Stomach smooth muscle (tissue), 2 donors: ENCODE results near the gene DAPK2.
"Not testable (repeated sequence)": the region's sequence is repeated elsewhere in the genome, so short reads cannot be mapped to it uniquely, and the experiment has no call there.

ENCODE experiments used
- H3K27ac ChIP-seq: one replicate; pipeline ENCODE4 v1.7.0; 2013; ENCODE audit warnings: mild to moderate bottlenecking, low read length, inconsistent platforms
- H3K27me3 ChIP-seq, 2 donors: one replicate each; pipeline ENCODE4 v1.7.0; 2013; ENCODE audit warnings: low read length in 2 of 2; ENCODE audit not compliant: insufficient read depth in 2 of 2, control insufficient read depth in 1 of 2
- H3K36me3 ChIP-seq, 2 donors: one replicate each; pipeline ENCODE4 v1.7.0; 2013; ENCODE audit warnings: low read length in 2 of 2; ENCODE audit not compliant: control insufficient read depth in 2 of 2, insufficient read depth in 2 of 2
- H3K4me1 ChIP-seq: one replicate; pipeline ENCODE4 v1.7.0; 2013; ENCODE audit warnings: low read length; ENCODE audit not compliant: control insufficient read depth, insufficient read depth
- H3K4me3 ChIP-seq, 2 donors: one replicate each; pipeline ENCODE4 v1.7.0; 2013; ENCODE audit warnings: low read length in 2 of 2
- H3K9ac ChIP-seq, 2 donors: one replicate each; pipeline ENCODE4 v1.7.0; 2013; ENCODE audit warnings: low read length in 2 of 2, mild to moderate bottlenecking in 1 of 2
- H3K9me3 ChIP-seq, 2 donors: one replicate each; pipeline ENCODE4 v1.7.0; 2013; ENCODE audit warnings: low read length in 2 of 2; ENCODE audit not compliant: control insufficient read depth in 2 of 2
- donor health status: healthy.
- donor health status: Pancreatic carcinoma.

Gene DAPK2

DNA sequence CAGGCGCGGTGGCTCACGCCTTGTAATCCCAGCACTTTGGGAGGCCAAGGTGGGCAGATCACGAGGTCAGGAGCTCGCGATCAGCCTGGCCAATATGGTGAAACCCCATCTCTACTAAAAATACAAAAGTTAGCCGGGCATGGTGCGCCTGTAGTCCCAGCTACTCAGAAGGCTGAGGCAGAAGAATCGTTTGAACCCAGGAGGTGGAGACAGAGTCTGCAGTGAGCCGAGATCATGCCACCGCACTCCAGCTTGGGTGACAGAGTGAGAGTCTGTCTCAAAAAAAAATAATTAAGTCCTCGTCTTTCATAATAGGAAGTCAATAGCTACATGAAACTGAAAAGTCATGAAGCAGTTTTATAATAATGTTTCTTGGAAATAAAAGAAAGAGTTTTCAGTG lies 7.4 kb upstream of the DAPK2 start:
- not testable (repeated sequence) for H3K9me3 ChIP-seq, H3K27ac ChIP-seq, H3K4me1 ChIP-seq, H3K27me3 ChIP-seq, H3K36me3 ChIP-seq, H3K9ac ChIP-seq, H3K4me3 ChIP-seq

DNA sequence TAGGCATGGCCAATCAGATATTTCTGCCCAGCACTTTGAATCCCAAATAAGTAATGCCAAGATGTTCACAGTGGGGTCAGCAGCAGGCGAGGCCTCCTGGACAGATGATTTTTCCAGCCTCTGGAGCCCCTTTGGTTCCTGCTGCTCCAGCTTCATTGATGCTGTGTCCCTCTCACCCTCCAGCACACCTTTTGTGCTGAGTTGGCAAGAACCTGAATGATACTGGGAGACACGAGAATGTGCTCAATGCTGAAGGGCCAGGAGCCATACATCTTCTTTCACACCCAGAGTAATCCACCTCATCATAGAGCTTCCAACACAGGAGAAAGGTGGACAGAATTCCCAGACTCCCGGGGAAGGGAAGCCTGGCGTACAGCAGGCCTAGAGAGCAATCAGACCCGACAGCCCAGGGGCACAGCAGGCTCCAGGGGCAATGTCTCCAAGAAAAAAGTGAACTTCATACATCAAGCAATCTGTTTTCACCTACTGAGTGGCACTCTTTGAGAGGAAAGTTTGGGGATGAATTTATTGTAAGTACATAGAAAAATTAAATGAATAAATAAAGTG lies 6.7 kb upstream of the DAPK2 start:
- Histone ChIP-seq H3K36me3 (no peaks in the 10 kb centered on the region), H3K27ac (no peak overlapping the region), H3K27me3 (peaks cover 0 to 6% of the 10 kb centered on the region in 2 donors), H3K4me1 (no peaks in the 10 kb centered on the region), H3K9me3 (no peaks in the 10 kb centered on the region), H3K4me3 (no peak overlapping the region), H3K9ac (no peak overlapping the region)

DNA sequence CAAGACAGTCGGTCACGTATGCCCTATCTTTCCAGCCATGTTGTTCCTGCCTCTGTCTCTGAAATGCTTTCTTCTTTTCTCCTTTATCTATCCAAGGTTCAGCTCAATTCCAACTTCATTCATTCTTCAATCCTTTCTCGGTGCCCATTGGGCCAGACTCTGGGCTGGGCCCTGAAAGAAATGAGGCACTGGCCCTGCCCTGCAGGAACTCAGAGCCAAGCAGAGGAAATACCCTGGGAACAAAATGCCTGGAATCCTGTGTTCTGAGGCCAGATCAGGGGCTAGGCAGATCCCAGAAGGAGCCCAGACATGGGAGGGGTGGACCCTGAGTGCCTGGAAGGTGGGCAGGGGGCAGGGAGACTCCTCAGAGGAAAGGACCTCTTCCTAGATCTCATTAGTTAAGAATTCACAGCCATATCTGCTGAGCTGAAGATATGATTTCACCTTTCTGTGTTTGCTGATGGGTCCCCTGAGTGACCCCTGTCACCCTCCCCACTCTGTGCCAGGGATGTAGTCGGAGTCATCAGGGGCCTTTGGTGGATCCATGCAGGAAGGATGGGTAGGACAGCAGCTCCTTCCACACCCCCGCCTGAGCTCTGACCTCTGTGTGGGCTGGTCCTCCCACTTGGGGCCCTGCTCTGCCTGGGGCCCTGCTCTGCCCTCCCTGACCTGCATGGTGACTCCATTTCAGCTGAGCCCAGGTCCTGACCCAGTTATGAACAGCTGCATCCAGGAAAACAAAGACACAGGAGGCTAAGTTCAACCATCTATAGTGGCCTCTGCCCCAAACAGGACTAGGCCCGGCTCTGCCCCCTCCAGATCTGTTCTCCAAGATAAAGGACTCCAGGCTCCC lies 5.3 kb upstream of the DAPK2 start:
- Histone ChIP-seq H3K27ac (no peak overlapping the region), H3K9ac (no peak overlapping the region), H3K27me3 (peaks cover 0 to 6% of the 10 kb centered on the region in 2 donors), H3K36me3 (no peaks in the 10 kb centered on the region), H3K9me3 (no peaks in the 10 kb centered on the region), H3K4me1 (peaks cover 6% of the 10 kb centered on the region), H3K4me3 (no peak overlapping the region)

DNA sequence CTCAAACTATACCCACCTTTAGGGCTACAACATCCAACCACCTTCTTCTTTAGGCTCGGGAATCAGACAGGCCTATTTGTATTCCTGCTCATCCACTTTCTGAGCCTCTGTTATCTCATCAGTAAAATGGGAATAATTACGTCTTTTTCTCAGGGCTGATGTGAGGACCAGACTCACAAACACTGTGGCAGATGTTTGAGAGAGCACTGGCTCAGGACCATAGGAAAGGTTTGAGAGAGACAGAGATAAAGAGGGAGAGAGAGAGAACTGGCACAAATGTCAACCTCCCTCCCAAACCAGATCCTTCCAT lies 4.8 kb upstream of the DAPK2 start:
- H3K4me1 ChIP-seq, result peaks cover 8% of the 10 kb centered on the region
- no peak overlapping the region for H3K9ac ChIP-seq
- no peak overlapping the region for H3K4me3 ChIP-seq
- no peaks in the 10 kb centered on the region for H3K36me3 ChIP-seq
- no peak overlapping the region for H3K27ac ChIP-seq
- H3K9me3 ChIP-seq, result no peaks in the 10 kb centered on the region
- H3K27me3 ChIP-seq, result peaks cover 0 to 6% of the 10 kb centered on the region in 2 donors

DNA sequence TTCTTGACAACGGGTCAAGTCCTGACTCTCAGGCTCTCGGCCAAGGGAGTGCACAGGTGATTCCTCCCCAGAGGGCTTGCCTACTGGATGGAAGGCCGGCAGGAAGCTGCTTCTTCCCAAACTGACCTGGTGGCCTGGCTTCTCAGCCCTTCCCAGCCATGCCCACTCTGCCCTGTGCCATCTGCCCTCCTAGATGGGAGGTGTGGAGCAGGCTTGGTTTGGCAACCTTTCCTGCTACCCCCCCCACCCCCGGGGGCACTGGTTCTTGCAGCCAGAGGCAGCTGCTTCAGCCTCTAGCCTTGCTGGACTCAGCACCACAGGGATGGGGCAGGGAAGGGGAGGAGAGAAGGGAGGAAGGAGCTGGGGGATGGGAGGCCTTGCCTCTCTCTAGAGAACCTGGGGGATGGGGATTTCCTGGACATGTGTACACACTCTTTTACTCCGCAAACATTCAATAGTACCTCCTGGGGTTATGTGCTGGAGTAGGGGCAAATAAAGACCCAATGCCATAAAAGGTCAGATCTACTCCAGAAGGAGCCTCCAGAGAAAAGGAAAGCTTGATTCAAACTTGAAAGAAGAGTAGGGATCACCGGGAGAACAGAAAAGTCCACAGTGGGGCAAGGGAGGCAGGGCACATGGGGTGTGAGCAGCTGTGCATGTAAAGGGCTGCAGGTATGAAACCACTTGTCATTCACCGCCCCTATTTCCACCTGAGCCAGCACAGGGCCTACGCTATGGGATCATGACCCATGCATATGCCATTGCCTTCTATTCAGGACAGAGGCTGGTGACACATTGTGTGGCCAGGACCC lies 4.2 kb upstream of the DAPK2 start:
- peaks cover 3 to 6% of the 10 kb centered on the region in 2 donors for H3K27me3 ChIP-seq
- H3K36me3 ChIP-seq, result no peaks in the 10 kb centered on the region
- peaks cover 8% of the 10 kb centered on the region for H3K4me1 ChIP-seq
- H3K27ac ChIP-seq, result no peak overlapping the region
- no peak overlapping the region for H3K4me3 ChIP-seq
- no peaks in the 10 kb centered on the region for H3K9me3 ChIP-seq
- no peak overlapping the region for H3K9ac ChIP-seq

DNA sequence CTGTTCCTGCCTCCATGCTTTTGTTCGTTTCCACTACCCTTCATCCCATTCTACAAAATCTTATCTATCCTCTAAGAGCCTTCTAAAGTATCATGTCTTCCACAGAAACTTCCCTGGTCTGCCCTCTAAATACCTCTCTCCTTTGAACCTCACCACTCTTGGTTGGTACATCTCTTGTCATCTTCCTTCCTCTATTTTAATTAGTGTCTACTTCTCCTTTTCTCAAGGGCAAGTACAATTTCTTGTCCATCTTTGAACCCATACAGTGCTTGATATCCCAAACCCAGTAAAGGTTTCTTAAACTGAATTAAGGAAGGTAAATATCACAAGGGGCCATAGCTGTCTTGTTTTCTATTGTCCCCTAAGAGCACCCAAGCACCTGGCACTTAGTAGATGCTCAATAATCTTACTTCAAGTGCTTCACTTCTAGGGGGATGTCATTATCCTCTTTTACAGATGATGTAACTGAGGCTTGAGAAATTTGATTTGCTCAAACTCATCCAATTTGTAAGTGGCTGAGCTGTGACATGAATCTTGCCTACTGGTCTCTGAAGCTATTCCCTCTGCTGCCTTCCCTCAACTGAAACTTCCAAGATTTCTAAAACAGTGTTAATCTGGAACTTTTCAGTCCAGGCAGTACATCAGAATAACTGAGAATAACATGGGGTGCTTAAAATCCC lies 2.6 kb upstream of the DAPK2 start:
- Histone ChIP-seq H3K36me3 (no peaks in the 10 kb centered on the region), H3K4me3 (no peak overlapping the region), H3K27ac (no peak overlapping the region), H3K9ac (no peak overlapping the region), H3K9me3 (no peaks in the 10 kb centered on the region), H3K4me1 (peaks cover 8% of the 10 kb centered on the region), H3K27me3 (peaks cover 6% of the 10 kb centered on the region in 2 donors)

DNA sequence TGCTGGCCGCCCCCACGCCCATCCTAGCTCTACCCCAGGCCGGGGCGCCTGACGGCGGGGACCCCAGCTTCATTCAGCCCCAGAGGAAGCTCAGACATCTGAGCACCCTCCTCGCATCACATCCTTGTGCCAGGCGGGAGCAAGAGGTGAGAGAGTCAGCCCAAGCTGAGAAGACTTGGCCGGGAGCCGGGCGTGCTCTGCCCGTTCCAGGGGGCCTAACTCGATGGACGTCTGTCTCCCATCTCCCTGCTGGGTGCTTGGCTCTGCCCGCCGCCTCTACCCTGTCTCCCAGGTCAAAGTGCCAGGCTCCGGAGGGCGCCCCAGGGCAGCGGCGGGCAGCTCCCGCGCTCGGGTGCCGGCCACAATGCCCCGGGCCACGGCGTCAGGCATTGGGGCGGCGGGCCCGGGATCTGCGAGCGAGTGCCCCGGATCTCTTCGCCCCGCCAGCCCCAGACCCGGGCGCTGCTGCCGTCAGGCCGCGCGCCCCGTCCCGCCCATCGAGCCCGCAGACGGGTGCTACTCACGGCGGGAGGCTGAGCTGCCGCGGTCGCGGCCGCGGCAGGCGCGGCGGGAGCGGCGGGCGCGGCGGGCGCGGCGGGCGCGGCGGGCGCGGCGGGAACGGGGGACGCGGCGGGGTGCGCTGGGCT lies 388 bp downstream of the DAPK2 start:
- Histone ChIP-seq H3K27me3 (peaks cover 6% of the 10 kb centered on the region in 2 donors), H3K9me3 (no peaks in the 10 kb centered on the region), H3K9ac (peak overlapping the region; percentile 13 to 25), H3K27ac (no peak overlapping the region), H3K4me1 (peaks cover 8% of the 10 kb centered on the region), H3K36me3 (no peaks in the 10 kb centered on the region), H3K4me3 (peak overlapping the region; percentile 16 to 71)

DNA sequence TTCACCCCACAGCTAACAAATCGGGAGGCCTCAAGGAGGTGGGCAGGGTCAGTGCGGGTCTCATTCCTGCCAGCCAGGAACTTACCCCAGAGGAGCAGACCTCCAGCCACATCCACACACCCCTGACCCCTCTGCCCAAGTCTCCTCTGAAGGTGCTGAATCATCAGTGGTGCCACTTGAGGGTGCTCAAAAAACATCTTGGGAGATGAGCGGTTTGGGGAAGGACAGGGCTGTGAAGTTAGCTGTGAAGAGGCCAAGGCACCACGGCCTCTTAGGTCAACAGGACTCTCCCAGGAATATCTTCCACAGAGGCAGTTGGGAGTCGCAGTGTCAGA lies 1.2 kb downstream of the DAPK2 start:
- Histone ChIP-seq H3K9ac (no peak overlapping the region), H3K27me3 (peaks cover 3 to 6% of the 10 kb centered on the region in 2 donors), H3K4me3 (peak overlapping the region in 1 of 2 donors; percentile 71), H3K4me1 (peaks cover 8% of the 10 kb centered on the region), H3K27ac (no peak overlapping the region), H3K9me3 (no peaks in the 10 kb centered on the region), H3K36me3 (no peaks in the 10 kb centered on the region)

DNA sequence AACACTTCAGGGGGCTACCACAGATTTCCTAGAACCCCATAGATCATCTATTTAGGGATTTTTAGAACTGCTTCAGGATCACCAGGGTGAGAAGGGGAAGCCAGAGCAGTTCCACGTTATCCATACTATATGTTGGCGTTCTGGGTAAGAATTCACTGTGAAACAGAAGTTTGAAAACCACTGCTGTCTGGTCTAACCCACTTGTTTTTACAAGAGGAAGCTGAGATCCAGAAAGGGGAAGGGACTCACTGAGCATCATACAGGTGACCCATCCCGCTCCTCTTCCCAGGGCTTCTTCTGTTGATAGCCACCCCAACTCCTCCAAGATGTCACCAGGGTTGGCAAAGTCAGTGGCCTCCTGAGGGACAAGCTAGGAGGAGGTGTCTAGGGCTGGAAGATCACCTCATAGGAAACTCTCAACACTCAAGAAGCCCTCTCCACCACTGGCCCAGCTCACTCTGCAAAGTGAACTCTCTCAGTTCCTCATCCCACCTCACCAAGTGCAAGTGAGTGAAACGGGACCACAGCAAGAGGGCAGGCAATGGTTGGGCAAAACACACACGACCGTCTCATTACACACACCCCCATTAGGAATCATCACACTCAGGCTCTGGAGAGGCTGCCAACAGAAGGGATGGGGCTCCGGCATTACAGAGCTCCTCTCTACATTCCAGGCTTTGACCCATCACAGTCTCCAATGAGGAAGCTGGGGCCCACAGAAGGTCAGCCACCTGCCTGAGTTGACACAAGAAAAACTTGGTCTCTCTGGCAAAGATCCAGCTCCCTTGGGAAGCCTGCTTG lies 1.8 kb downstream of the DAPK2 start:
- Histone ChIP-seq H3K9ac (no peak overlapping the region), H3K27ac (no peak overlapping the region), H3K36me3 (no peaks in the 10 kb centered on the region), H3K9me3 (no peaks in the 10 kb centered on the region), H3K27me3 (peaks cover under 1 to 6% of the 10 kb centered on the region in 2 donors), H3K4me1 (peaks cover 8% of the 10 kb centered on the region), H3K4me3 (peak overlapping the region in 1 of 2 donors; percentile 35)
